Measurements from ENCODE around the gene CPNE8. TPM values are rescaled to one million over a fixed set of nuclear protein-coding genes. Genes with fewer than 3 reads are reported as not detected.

The CPNE8 gene
- total and polyA plus RNA-seq, 2 of the 4 experiments (the other 2 are of a cell fraction), result not detected

- Histone ChIP-seq H3K9me3 (ENCODE audit: control insufficient read depth, insufficient read depth, low read length) (peaks cover 4% of the 10 kb centered on the region; the same call in 1 of the 2 replicates), H3K56ac (ENCODE audit: extremely low read depth, insufficient read depth, low read length) (no peak overlapping the region), H4K8ac (ENCODE audit: low read depth in 2 of 2, low read length in 2 of 2) (no peak overlapping the region), H3K9ac (ENCODE audit: low read depth, low read length) (no peak overlapping the region), H2AK5ac (ENCODE audit: low read depth, low read length) (no peak overlapping the region), H3K4ac (ENCODE audit: low read depth, low read length) (no peak overlapping the region), H3K27me3 (ENCODE audit: control insufficient read depth, insufficient read depth, low read length) (no peaks in the 10 kb centered on the region), H3K4me1 (ENCODE audit: control insufficient read depth, insufficient read depth, low read length) (no peaks in the 10 kb centered on the region), H3K4me3 (ENCODE audit: insufficient read depth, low read depth, low read length) (no peak overlapping the region), H2BK120ac (ENCODE audit: low read depth, low read length) (no peak overlapping the region), H2BK15ac (ENCODE audit: low read depth, low read length) (no peak overlapping the region), H3K23ac (ENCODE audit: low read depth, low read length) (no peak overlapping the region), H3K27ac (ENCODE audit: insufficient read depth, low read length) (no peak overlapping the region), H4K20me1 (ENCODE audit: insufficient read depth, low read length) (no peaks in the 10 kb centered on the region), H3K4me2 (ENCODE audit: low read depth, low read length) (no peak overlapping the region), H3K36me3 (ENCODE audit: control insufficient read depth, insufficient read depth, low read length) (no peaks in the 10 kb centered on the region), H2BK20ac (ENCODE audit: low read depth, low read length) (no peak overlapping the region), H4K91ac (ENCODE audit: insufficient read depth, low read depth, low read length) (no peak overlapping the region), H3K14ac (replicated peaks; ENCODE audit: low read depth, low read length) (no peak overlapping the region), H4K5ac (ENCODE audit: low read depth, low read length) (no peak overlapping the region), H2AK9ac (replicated peaks; ENCODE audit: low read depth, low read length, poor library complexity) (no peak overlapping the region), H2AFZ (replicated peaks; ENCODE audit: low read length, poor library complexity) (no peak overlapping the region), H3K9me1 (ENCODE audit: insufficient read depth, low read length) (no peaks in the 10 kb centered on the region), H2BK5ac (ENCODE audit: low read depth, low read length, poor library complexity, severe bottlenecking) (no peak overlapping the region), H3K18ac (ENCODE audit: low read depth, low read length) (no peak overlapping the region), H3K79me1 (ENCODE audit: low read depth in 1 of 2, low read length in 2 of 2) (no peaks in the 10 kb centered on the region)
- no TSS peak for BruUV-seq (replicated peaks)
- DNase-seq (no peak), ATAC-seq (ENCODE audit: low read depth) (no peak)
- in situ Hi-C loops (cut with MboI; ENCODE audit: low sequenced_read_pairs) (no loop called here), intact Hi-C loops (cut with micrococcal nuclease) (no loop called here), dilution Hi-C loops (cut with HindIII; ENCODE audit: low sequenced_read_pairs, unreplicated experiment) (no loop called here)
- TF ChIP-seq MAFK (IDR thresholded peaks at IDR 0.05; ENCODE audit: low read depth, low read length) (no peak), CTCF (conservative IDR thresholded peaks at IDR 0.05; ENCODE audit: low read depth, low read length) (no peak), RAD21 (IDR thresholded peaks at IDR 0.05; ENCODE audit: low read length) (no peak)
- CTCF ChIA-PET, result no interaction called here
- POLR2A ChIA-PET (ENCODE audit: unreplicated experiment), result no interaction called here
- no CpG with 5 or more reads among the region's 3 CpGs for WGBS, 2 experiments (ENCODE audit: extremely low coverage in 2 of 2, insufficient read length in 1 of 2)
These were observed 143.6 kb downstream of the CPNE8 start for GRCh38 chr12:38761636-38762342.
